ENCODE data around the gene HHAT. TPM values are rescaled to one million over a fixed set of nuclear protein-coding genes. Genes with fewer than 3 reads are reported as not detected.

Gene HHAT
- total RNA-seq, 4 donors from 2014 or later: 3.4 to 5.2 (median 4.0) TPM

GRCh38 chr1:210621712-210622111 lies 293.0 kb downstream of the HHAT start:
- TF ChIP-seq CTCF (IDR thresholded peaks at IDR 0.05) (no peak), POLR2A (IDR thresholded peaks at IDR 0.05) (no peak)
- H3K4me1 ChIP-seq: no peaks in the 10 kb centered on the region
- no peaks in the 10 kb centered on the region for H3K36me3 ChIP-seq
- H3K9me3 ChIP-seq: no peaks in the 10 kb centered on the region
- no peak for DNase-seq
- no peak overlapping the region for H3K27ac ChIP-seq
- WGBS, 2 donors: 87 to 94% methylated on average over 5 to 6 of the region's 6 CpGs
- no peak overlapping the region for H3K4me3 ChIP-seq
- intact Hi-C loops (cut with DNase I): no loop called here
- H3K27me3 ChIP-seq: no peaks in the 10 kb centered on the region

- Histone ChIP-seq H3K27me3 (no peaks in the 10 kb centered on the region), H3K27ac (no peak overlapping the region), H3K36me3 (no peaks in the 10 kb centered on the region), H3K4me1 (no peaks in the 10 kb centered on the region), H3K9me3 (no peaks in the 10 kb centered on the region), H3K4me3 (no peak overlapping the region)
- DNase-seq: no peak
- 50 to 60% methylated on average over 1 of the region's 1 CpG for WGBS, 2 donors
- TF ChIP-seq POLR2A (IDR thresholded peaks at IDR 0.05): no peak
- no peak for TF ChIP-seq CTCF (IDR thresholded peaks at IDR 0.05)
- intact Hi-C loops (cut with DNase I): no loop called here
These were observed 296.0 kb downstream of the HHAT start for GRCh38 chr1:210624722-210625121.

GRCh38 chr1:210625715-210626114 lies 297.0 kb downstream of the HHAT start:
- H3K36me3 ChIP-seq: no peaks in the 10 kb centered on the region
- H3K27ac ChIP-seq: no peak overlapping the region
- TF ChIP-seq POLR2A (IDR thresholded peaks at IDR 0.05) (no peak), CTCF (IDR thresholded peaks at IDR 0.05) (no peak)
- WGBS, 2 donors: 81 to 93% methylated on average over 1 of the region's 1 CpG
- H3K27me3 ChIP-seq: no peaks in the 10 kb centered on the region
- no peaks in the 10 kb centered on the region for H3K9me3 ChIP-seq
- H3K4me3 ChIP-seq: no peak overlapping the region
- no peak for DNase-seq
- intact Hi-C loops (cut with DNase I): no loop called here
- H3K4me1 ChIP-seq: no peaks in the 10 kb centered on the region

GRCh38 chr1:210626341-210626740 lies 297.6 kb downstream of the HHAT start:
- WGBS, 2 donors: 83 to 100% methylated on average over 2 of the region's 2 CpGs
- TF ChIP-seq CTCF (IDR thresholded peaks at IDR 0.05) (no peak), POLR2A (IDR thresholded peaks at IDR 0.05) (no peak)

GRCh38 chr1:210627755-210628154 lies 299.1 kb downstream of the HHAT start:
- no peaks in the 10 kb centered on the region for H3K9me3 ChIP-seq
- no peaks in the 10 kb centered on the region for H3K36me3 ChIP-seq
- TF ChIP-seq POLR2A (IDR thresholded peaks at IDR 0.05) (no peak), CTCF (IDR thresholded peaks at IDR 0.05) (no peak)
- H3K4me1 ChIP-seq: no peaks in the 10 kb centered on the region
- intact Hi-C loops (cut with DNase I): no loop called here
- no peaks in the 10 kb centered on the region for H3K27me3 ChIP-seq
- H3K27ac ChIP-seq: no peak overlapping the region
- no peak for DNase-seq
- no peak overlapping the region for H3K4me3 ChIP-seq

More at GRCh38 chr1:210626341-210626740, 297.6 kb downstream of the HHAT start:
- no peaks in the 10 kb centered on the region for H3K9me3 ChIP-seq
- no peaks in the 10 kb centered on the region for H3K36me3 ChIP-seq
- H3K4me1 ChIP-seq: no peaks in the 10 kb centered on the region
- intact Hi-C loops (cut with DNase I): no loop called here
- DNase-seq: no peak
- no peak overlapping the region for H3K4me3 ChIP-seq
- H3K27me3 ChIP-seq: no peaks in the 10 kb centered on the region
- H3K27ac ChIP-seq: no peak overlapping the region

All from esophagus squamous epithelium (tissue), 5 donors.